ENCODE measurements around the gene PLEKHA7. TPM values are rescaled to one million over a fixed set of nuclear protein-coding genes. Genes with fewer than 3 reads are reported as not detected.

PLEKHA7 gene
- total and polyA plus RNA-seq, 2 of the 13 experiments (the other 11 are each of a cell fraction or from before 2014, with no cell fraction given) = 17.5 to 18.7 TPM

DNA sequence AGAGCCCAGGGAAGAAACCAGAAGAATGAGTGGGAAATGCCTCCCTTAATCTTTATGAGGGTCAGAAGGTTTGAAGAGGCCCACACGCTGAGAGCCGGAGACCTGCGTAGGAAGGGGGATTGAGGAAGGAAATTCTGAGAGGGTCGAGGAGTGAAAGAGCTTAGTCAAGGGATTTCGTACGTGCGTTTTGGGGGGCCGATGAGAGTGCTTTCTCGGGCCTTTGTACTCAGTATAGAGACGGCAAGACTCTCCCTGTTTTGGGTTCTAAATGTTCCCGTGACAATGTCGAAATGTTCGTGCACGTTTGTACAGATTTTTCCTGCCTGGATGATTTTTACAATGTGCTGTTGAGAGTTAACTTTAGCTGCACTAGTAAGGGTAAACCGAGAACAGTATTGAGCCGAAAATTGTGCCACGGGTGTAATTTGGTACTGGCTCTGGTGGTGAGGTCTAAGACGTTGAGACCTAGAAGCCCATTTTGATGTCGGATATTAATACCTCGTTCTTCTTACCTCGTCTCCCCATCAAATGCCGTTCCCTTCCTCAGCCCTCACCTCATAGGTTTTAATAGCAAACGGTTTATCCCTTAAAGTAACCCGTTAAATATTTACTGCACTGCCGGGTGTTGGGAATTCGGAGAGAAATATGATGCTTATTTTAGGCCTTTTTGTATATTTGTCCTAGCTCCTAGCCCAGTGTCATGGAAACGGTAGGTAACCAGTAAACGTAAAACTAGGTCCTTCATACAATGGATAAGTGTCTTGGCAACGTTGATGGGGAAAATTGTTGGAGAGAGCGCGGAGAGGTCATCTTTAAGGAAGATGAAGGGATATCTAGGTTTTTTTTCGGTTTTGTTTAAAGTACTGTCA is 275.0 kb downstream of the PLEKHA7 start (continued):
- TF ChIP-seq ZNF510 (CRISPR knock-in tag; IDR thresholded peaks at IDR 0.05; ENCODE audit: low read depth) (peak; percentile 12; the same call in 1 of the 2 replicates), XBP1 (CRISPR knock-in tag; IDR thresholded peaks at IDR 0.05) (peak; percentile 1; the same call in 1 of the 2 replicates), ZNF781 (CRISPR knock-in tag; IDR thresholded peaks at IDR 0.05; ENCODE audit: borderline replicate concordance, not compliant biosample characterization) (peak; percentile 3), NKX3-1 (CRISPR knock-in tag; IDR thresholded peaks at IDR 0.05) (no peak), ELF3 (CRISPR knock-in tag; IDR thresholded peaks at IDR 0.05) (no peak), NCOA2 (CRISPR knock-in tag; IDR thresholded peaks at IDR 0.05) (no peak), ZNF788 (CRISPR knock-in tag; IDR thresholded peaks at IDR 0.05; ENCODE audit: borderline replicate concordance) (no peak), ZFY (CRISPR knock-in tag; IDR thresholded peaks at IDR 0.05) (peak; percentile 62; the same call in 1 of the 2 replicates), ZNF350 (CRISPR knock-in tag; IDR thresholded peaks at IDR 0.05; ENCODE audit: borderline replicate concordance, low read depth) (no peak), POGK (CRISPR knock-in tag; conservative IDR thresholded peaks at IDR 0.05) (0 out of 2 replicates have a peak, but pooled peaks have one; percentile 0), ATF6 (CRISPR knock-in tag; conservative IDR thresholded peaks at IDR 0.05) (no peak), MYNN (CRISPR knock-in tag; IDR thresholded peaks at IDR 0.05; ENCODE audit: low read depth) (no peak), MAFF (IDR thresholded peaks at IDR 0.05; ENCODE audit: low read depth, low read length) (no peak), FOXM1 (CRISPR knock-in tag; IDR thresholded peaks at IDR 0.05) (no peak), ZNF503 (CRISPR knock-in tag; IDR thresholded peaks at IDR 0.05) (0 out of 2 replicates have a peak, but pooled peaks have one; percentile 3), ZNF274 (CRISPR knock-in tag; IDR thresholded peaks at IDR 0.05) (no peak), ATF7-NPFF (CRISPR knock-in tag; IDR thresholded peaks at IDR 0.05; ENCODE audit: low read depth) (no peak), HMG20A (CRISPR knock-in tag; IDR thresholded peaks at IDR 0.05; ENCODE audit: borderline replicate concordance) (no peak), ATF3 (CRISPR knock-in tag; IDR thresholded peaks at IDR 0.05) (no peak), ZNF792 (CRISPR knock-in tag; IDR thresholded peaks at IDR 0.05) (0 out of 2 replicates have a peak, but pooled peaks have one; percentile 12), ZNF430 (CRISPR knock-in tag; IDR thresholded peaks at IDR 0.05) (no peak), ZNF546 (CRISPR knock-in tag; conservative IDR thresholded peaks at IDR 0.05) (peak; percentile 2; the same call in 1 of the 2 replicates), ZBTB7A (CRISPR knock-in tag; IDR thresholded peaks at IDR 0.05) (no peak)
- TF ChIP-seq, protein P1, sequence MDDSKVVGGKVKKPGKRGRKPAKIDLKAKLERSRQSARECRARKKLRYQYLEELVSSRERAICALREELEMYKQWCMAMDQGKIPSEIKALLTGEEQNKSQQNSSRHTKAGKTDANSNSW (CRISPR knock-in tag; IDR thresholded peaks at IDR 0.05; ENCODE audit: borderline replicate concordance) = no peak; the same call in 1 of the 2 replicates
